Measurements from ENCODE around the gene AQP12B.

Gene AQP12B

DNA sequence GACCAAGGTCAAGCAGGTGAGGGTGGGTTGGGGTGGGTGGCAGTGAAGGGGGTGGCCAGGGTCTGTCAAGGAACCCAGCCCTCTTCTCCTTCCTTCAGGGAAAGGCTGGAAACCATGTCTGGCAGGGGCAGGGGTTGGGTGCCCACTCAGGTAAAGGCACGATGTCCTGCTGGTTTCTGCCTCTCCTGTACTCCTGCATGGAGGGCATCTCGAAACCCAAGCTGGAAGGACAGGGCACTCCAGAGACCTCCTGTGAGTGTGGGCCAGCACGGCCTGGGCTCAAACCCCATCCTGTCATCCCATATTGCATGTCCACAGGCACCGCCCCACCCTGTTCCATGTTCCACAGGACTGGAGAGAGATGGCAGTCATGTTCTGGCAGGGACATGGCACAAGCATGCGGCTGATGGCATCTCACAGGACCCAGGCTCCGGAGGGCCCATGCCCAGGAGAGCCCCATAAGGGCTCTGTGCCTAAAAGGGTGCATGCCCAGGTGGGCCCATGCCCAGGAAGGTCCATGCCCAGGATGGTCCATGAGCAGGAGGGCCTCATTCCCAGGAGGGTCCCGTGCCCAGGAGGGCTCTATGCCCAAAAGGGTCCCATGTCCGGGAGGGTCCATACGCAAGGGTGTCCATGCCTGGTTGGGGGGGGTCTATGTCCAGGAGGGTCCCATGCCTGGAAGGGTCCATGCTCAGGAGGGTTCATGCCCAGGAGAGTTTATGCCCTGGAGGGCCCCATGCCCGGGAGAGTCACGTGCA lies 51.0 kb downstream of the AQP12B start:
- Histone ChIP-seq H3K27ac (ENCODE audit: low read length) (no peak overlapping the region), H4K20me1 (ENCODE audit: insufficient read depth, low read length) (no peaks in the 10 kb centered on the region)
- ATAC-seq (ENCODE audit: insufficient read depth, low read depth): no peak

GRCh38 chr2:240630771-240631547 lies 51.7 kb downstream of the AQP12B start:
- Histone ChIP-seq H3K27me3 (ENCODE audit: insufficient read depth, low read length, poor library complexity) (no peaks in the 10 kb centered on the region), H3K9ac (ENCODE audit: low read depth, low read length) (no peak overlapping the region), H2AFZ (ENCODE audit: low read depth, low read length) (no peak overlapping the region), H3K4me3 (ENCODE audit: low read depth in 1 of 2, low read length in 2 of 2) (no peak overlapping the region), H3K9me3 (ENCODE audit: insufficient read depth, low read length, severe bottlenecking) (peaks cover 18% of the 10 kb centered on the region), H3K4me2 (ENCODE audit: insufficient read depth, low read length) (no peak overlapping the region), H3K79me2 (ENCODE audit: insufficient read depth, low read length) (no peaks in the 10 kb centered on the region), H3K4me1 (ENCODE audit: insufficient read depth, low read length) (no peaks in the 10 kb centered on the region), H3K36me3 (ENCODE audit: insufficient read depth, low read length) (no peaks in the 10 kb centered on the region), H3K27ac (ENCODE audit: low read length) (no peak overlapping the region), H4K20me1 (ENCODE audit: insufficient read depth, low read length) (no peaks in the 10 kb centered on the region)
- TF ChIP-seq EZH2 (IDR thresholded peaks at IDR 0.05; ENCODE audit: borderline replicate concordance, low read depth, low read length, severe bottlenecking): no peak
- TF ChIP-seq, protein P1, sequence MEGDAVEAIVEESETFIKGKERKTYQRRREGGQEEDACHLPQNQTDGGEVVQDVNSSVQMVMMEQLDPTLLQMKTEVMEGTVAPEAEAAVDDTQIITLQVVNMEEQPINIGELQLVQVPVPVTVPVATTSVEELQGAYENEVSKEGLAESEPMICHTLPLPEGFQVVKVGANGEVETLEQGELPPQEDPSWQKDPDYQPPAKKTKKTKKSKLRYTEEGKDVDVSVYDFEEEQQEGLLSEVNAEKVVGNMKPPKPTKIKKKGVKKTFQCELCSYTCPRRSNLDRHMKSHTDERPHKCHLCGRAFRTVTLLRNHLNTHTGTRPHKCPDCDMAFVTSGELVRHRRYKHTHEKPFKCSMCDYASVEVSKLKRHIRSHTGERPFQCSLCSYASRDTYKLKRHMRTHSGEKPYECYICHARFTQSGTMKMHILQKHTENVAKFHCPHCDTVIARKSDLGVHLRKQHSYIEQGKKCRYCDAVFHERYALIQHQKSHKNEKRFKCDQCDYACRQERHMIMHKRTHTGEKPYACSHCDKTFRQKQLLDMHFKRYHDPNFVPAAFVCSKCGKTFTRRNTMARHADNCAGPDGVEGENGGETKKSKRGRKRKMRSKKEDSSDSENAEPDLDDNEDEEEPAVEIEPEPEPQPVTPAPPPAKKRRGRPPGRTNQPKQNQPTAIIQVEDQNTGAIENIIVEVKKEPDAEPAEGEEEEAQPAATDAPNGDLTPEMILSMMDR (IDR thresholded peaks at IDR 0.05; ENCODE audit: borderline replicate concordance, extremely low read depth, low read length, poor library complexity, severe bottlenecking): no peak
- DNase-seq (no peak), ATAC-seq (ENCODE audit: insufficient read depth, low read depth) (no peak)

More for the DNA sequence above, 51.0 kb downstream of the AQP12B start:
- H3K4me1 ChIP-seq (ENCODE audit: insufficient read depth, low read length): no peaks in the 10 kb centered on the region
- H3K4me2 ChIP-seq (ENCODE audit: insufficient read depth, low read length): no peak overlapping the region
- no peaks in the 10 kb centered on the region for H3K36me3 ChIP-seq (ENCODE audit: insufficient read depth, low read length)
- no peaks in the 10 kb centered on the region for H3K27me3 ChIP-seq (ENCODE audit: insufficient read depth, low read length, poor library complexity)
- no peak for DNase-seq
- H3K9ac ChIP-seq (ENCODE audit: low read depth, low read length): no peak overlapping the region
- no peaks in the 10 kb centered on the region for H3K79me2 ChIP-seq (ENCODE audit: insufficient read depth, low read length)
- TF ChIP-seq, protein P1 (IDR thresholded peaks at IDR 0.05; ENCODE audit: borderline replicate concordance, extremely low read depth, low read length, poor library complexity, severe bottlenecking): no peak
- TF ChIP-seq EZH2 (IDR thresholded peaks at IDR 0.05; ENCODE audit: borderline replicate concordance, low read depth, low read length, severe bottlenecking): no peak
- peaks cover 18% of the 10 kb centered on the region for H3K9me3 ChIP-seq (ENCODE audit: insufficient read depth, low read length, severe bottlenecking)
- H2AFZ ChIP-seq (ENCODE audit: low read depth, low read length): no peak overlapping the region
- H3K4me3 ChIP-seq (ENCODE audit: low read depth in 1 of 2, low read length in 2 of 2): no peak overlapping the region

GRCh38 chr2:240629968-240630770 lies 52.5 kb downstream of the AQP12B start:
- DNase-seq: no peak
- no peaks in the 10 kb centered on the region for H3K4me1 ChIP-seq (ENCODE audit: insufficient read depth, low read length)
- no peak for ATAC-seq (ENCODE audit: insufficient read depth, low read depth)

More at GRCh38 chr2:240629968-240630770, 52.5 kb downstream of the AQP12B start:
- H3K79me2 ChIP-seq (ENCODE audit: insufficient read depth, low read length): no peaks in the 10 kb centered on the region
- peaks cover 18% of the 10 kb centered on the region for H3K9me3 ChIP-seq (ENCODE audit: insufficient read depth, low read length, severe bottlenecking)
- no peaks in the 10 kb centered on the region for H4K20me1 ChIP-seq (ENCODE audit: insufficient read depth, low read length)
- H3K36me3 ChIP-seq (ENCODE audit: insufficient read depth, low read length): no peaks in the 10 kb centered on the region
- H3K27me3 ChIP-seq (ENCODE audit: insufficient read depth, low read length, poor library complexity): no peaks in the 10 kb centered on the region
- no peak overlapping the region for H3K27ac ChIP-seq (ENCODE audit: low read length)
- H3K4me2 ChIP-seq (ENCODE audit: insufficient read depth, low read length): no peak overlapping the region
- TF ChIP-seq EZH2 (IDR thresholded peaks at IDR 0.05; ENCODE audit: borderline replicate concordance, low read depth, low read length, severe bottlenecking): no peak
- TF ChIP-seq, protein P1 (IDR thresholded peaks at IDR 0.05; ENCODE audit: borderline replicate concordance, extremely low read depth, low read length, poor library complexity, severe bottlenecking): no peak
- H3K4me3 ChIP-seq (ENCODE audit: low read depth in 1 of 2, low read length in 2 of 2): no peak overlapping the region
- H3K9ac ChIP-seq (ENCODE audit: low read depth, low read length): no peak overlapping the region
- no peak overlapping the region for H2AFZ ChIP-seq (ENCODE audit: low read depth, low read length)
